Testis (tissue), 2 donors: ENCODE results near the gene TTC7B.

Source experiments
- POLR2A ChIP-seq: fragments of 450-650 bp; IDR thresholded peaks from one replicate; pipeline ENCODE4 v1.6.1; 2017; ENCODE audit warnings: antibody characterized with exemption, mild to moderate bottlenecking, moderate library complexity
- TF ChIP-seq, protein P1 (sequence below), 3 experiments: fragments of 450-650 bp in 2 of 3; fragments of 200-600 bp in 1 of 3; sonication (generic) in 1 of 3; IDR thresholded peaks; one replicate each; pipeline ENCODE4 v1.5.1; 2016 to 2019; ENCODE audit warnings: antibody characterized with exemption in 3 of 3, mild to moderate bottlenecking in 2 of 3, moderate library complexity in 1 of 3

DNA sequence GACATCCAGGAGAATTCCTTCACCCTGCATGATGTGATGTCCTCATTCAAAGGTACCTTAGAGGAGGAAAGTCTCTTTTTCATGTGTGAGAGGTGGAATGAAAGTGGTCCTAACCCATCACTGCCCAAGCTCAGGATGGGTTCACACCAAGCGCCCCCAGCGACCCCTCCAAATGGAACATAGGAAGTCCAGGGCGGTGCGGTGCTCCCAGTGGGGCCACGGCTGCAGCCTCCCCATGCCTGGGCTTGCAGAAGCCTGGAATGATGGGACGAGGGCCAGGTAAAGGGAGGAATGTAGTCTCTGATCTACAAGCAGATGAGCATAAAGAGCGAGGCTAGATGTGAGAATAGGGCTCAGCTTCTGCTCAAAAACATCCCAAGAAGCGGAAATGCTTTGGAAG is 196.3 kb downstream of the TTC7B start:
- TF ChIP-seq, protein P1, sequence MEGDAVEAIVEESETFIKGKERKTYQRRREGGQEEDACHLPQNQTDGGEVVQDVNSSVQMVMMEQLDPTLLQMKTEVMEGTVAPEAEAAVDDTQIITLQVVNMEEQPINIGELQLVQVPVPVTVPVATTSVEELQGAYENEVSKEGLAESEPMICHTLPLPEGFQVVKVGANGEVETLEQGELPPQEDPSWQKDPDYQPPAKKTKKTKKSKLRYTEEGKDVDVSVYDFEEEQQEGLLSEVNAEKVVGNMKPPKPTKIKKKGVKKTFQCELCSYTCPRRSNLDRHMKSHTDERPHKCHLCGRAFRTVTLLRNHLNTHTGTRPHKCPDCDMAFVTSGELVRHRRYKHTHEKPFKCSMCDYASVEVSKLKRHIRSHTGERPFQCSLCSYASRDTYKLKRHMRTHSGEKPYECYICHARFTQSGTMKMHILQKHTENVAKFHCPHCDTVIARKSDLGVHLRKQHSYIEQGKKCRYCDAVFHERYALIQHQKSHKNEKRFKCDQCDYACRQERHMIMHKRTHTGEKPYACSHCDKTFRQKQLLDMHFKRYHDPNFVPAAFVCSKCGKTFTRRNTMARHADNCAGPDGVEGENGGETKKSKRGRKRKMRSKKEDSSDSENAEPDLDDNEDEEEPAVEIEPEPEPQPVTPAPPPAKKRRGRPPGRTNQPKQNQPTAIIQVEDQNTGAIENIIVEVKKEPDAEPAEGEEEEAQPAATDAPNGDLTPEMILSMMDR (IDR thresholded peaks at IDR 0.05) = no peak
- no peak for TF ChIP-seq POLR2A
